GM18861 (cell line): Measurements from ENCODE around the gene IFRD2.
"Not testable (repeated sequence)": the region's sequence is repeated elsewhere in the genome, so short reads cannot be mapped to it uniquely, and the experiment has no call there.

Source experiments
- ATAC-seq: cut with Tn5 transposase; IDR thresholded peaks from one replicate; pipeline ENCODE4 v1.9.1; 2021; ENCODE audit not compliant: unreplicated experiment

The IFRD2 gene

DNA sequence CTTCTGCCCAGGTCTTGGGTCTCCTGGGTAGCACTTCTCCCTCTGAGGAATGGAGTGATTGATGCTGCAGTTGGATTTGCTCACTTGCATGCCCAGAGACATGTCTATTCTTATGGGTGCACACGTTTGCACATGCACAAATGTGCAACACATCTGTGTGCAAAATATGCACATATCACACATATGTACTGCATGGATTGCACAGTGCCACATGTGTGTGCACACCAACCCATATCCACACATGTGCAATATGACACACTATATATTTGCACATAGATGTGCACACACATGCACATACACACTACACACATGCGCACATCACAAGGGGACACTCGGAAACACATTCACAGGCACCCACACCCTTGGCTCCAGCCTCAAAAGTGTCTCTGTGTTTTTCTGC, 24.0 kb downstream of the IFRD2 start:
- no peak for ATAC-seq

DNA sequence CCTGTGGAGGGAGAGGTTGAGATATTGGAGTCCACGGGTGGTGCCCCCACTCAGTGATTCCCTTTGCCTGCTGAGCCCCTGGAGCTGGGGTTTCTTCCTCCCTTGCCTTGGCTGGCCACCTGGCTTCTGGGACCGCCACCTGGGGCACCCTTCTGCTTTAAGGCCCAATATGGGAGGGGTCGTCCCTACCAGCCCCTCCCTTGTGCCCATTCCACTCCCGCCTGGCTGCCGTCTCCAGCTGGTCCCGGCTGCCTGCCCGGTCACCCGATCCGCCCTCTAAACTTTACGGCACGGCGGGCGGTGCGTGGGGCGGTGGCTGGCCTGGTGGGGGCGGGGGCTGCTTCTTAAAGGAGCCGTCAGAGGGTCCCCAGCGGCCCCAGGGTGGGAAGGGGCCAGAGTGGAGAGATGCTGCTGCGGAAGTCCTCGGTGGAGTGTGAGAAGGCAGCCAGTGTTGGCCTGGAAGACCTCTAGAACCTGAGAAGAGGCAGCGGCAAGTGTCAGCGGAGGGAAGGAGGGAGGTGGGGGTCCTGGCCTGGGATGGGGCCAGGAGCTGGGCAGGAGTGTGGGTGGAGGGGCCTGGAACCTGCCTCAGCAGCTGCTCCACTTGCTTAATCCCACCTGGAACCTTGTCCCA, 24.8 kb downstream of the IFRD2 start:
- ATAC-seq: no peak

- ATAC-seq: no peak
Measured at GRCh38 chr3:50266836-50267235, 25.4 kb downstream of the IFRD2 start.

DNA sequence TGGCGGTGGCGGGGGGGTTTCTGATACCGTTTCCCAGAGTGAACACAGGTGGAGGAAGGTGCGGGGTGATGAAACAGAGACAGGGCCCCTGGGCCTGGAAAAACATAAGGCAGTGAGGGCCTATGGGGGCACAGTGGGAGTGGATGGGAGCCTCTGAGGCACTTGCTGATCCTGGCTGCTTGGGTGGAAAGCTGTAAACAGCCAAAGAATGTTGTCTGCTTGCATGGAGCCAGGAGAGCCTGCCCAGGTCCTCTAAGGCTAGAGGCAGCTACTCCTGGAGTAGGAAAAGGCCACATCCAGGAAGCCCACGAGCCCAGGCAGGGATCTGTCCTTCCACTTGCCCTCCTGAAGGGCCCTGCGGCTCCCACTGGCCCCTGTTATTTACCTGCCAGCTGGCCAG, 26.2 kb downstream of the IFRD2 start:
- no peak for ATAC-seq

DNA sequence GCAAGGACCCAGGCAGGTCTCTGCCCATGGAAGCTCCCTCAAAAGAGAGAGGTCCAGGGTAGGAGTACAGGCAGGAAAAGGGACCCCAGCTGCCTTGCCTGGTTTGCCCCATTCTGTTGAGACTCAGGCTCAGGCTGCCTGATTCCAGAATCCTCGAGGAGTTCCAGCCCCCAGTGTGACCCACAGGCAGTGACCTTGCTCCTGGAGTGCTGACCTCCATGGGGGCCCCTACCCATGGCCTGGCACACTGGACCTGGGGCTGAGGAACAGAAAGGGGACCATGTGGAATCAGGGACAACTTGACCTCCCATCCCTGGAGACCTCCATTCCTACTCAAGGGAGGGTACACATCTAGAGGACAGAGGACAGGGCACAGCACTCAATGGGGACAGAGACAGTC, 26.7 kb downstream of the IFRD2 start:
- no peak for ATAC-seq

DNA sequence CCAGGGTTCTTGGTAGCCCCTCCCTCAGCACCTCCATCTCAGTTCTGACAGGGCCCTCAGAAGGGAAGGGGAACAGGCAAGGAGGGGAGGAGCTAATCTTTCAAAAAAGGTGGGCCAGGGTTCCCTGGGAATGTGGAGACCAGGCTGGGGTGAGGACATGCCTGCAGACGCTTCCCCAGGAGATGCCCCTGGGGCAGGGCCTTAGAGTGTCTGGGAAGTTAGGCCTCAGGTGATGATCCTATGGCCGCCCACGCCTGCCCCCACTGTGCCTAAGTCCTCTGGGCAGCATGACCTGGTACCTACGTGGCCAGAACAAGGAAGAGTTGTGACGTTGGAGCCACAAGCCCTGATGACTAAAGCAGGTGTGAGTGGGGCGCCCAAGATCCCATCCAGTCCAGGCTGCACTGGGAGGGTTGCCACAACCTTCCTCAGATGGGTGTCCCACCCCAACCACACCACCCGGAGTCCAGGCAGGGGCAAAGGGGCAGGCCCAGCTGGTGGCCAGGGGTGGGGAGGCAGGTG, 27.2 kb downstream of the IFRD2 start:
- ATAC-seq: no peak

DNA sequence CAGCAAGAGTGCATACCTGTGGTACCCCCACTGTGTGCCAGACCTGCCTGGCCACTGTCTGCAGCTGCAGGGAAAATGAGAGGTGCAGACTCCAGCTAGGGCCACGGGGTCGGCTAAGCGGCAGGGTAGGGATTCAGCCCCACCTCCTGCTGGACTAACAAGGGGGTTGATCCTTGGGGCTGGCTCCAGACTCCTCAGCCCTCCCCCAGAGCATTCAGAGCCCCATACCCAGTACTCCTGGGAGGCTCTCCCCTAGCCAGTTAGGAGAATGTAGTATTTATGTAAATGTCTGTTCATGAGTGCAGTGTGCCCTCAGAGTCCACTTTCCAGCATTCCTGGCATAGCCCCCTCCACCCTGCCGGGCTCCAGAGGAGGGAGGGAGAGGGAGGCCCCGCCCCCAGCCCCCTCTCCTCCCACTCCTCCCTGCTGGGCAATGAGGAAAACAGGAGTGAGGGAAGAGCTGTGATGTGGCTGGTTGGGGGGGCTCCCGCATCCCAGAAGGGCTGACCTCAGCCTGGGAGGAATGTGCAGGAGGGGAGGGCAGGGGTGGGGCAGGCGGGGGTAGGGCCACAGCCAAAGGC, 27.8 kb downstream of the IFRD2 start:
- no peak for ATAC-seq

- ATAC-seq: no peak
Measured at GRCh38 chr3:50263478-50264382, 28.5 kb downstream of the IFRD2 start.

GRCh38 chr3:50262778-50263177, 29.5 kb downstream of the IFRD2 start:
- ATAC-seq: no peak

GRCh38 chr3:50262200-50262599, 30.0 kb downstream of the IFRD2 start:
- not testable (repeated sequence) for ATAC-seq

DNA sequence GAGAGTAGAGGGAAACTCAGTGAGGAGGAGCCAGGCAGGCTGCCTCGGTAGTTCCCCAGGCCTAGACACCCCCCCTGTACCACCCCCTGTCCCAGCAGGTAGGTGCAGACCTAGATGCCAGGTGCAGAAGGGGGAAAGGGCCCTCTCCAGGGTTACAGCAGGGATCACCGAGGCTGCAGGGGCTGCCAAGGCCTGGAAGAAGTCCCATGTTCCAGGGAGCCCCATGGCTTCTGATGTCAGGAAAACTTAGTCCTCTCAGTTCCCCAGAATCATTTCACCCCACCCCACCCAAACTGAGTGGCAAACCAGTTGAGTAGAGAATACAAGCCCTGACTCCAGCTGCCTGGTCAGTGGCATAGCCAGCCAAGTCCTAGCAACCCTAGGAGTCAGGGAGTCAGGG, 30.7 kb downstream of the IFRD2 start:
- no peak for ATAC-seq

- ATAC-seq: no peak
Measured at GRCh38 chr3:50260942-50261441, 31.2 kb downstream of the IFRD2 start.

DNA sequence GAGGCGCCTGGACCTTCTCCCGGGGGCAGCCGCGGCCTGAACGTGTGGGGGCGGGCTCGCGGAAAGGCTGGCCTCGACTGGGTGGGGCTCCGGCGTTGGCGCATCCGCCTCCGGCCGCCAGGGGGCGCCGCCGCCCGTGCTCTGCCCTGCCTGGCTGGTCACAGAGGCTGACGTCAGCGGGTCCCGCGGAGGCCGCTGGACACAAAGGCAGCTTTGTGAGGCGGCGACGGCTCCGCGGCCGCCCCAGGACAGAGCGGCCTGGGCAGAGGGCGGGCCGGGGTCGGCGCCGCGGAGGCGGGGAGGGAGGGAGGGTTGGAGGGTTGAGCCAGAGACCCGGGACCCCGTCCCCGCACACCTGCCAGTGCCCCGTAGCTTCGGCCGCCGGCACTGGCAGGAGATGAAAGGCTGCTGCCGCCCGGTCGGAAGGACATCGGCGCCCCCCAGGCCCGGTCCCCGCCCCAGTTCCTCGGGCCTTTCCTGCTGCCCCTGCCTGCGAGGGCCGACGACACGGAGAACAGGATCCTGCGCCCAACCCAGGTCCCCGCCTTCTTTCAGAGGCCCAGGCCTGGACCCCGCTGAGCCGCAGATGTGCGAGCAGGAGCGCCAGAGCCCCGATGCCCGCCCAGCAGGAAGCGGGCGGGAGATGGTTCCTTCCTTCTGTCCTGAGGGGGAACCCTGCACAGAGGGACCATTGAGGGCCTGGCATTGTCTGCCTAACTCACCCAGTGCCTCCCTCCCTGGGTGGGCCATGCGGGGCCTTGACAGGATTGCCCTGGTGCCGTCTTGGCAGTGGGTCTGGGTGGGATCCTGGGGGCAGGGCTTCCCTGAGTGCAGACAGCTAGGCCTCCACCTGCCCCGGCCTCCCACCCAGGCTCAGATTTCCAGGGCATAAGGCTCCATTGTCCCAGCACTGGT, 31.9 kb downstream of the IFRD2 start:
- peak; percentile 82 for ATAC-seq

- ATAC-seq: peak; percentile 10
Measured at GRCh38 chr3:50259432-50260026, 32.7 kb downstream of the IFRD2 start.

- no peak for ATAC-seq
Measured at GRCh38 chr3:50258979-50259378, 33.2 kb downstream of the IFRD2 start.

- no peak for ATAC-seq
Measured at GRCh38 chr3:50258029-50258680, 34.1 kb downstream of the IFRD2 start.

DNA sequence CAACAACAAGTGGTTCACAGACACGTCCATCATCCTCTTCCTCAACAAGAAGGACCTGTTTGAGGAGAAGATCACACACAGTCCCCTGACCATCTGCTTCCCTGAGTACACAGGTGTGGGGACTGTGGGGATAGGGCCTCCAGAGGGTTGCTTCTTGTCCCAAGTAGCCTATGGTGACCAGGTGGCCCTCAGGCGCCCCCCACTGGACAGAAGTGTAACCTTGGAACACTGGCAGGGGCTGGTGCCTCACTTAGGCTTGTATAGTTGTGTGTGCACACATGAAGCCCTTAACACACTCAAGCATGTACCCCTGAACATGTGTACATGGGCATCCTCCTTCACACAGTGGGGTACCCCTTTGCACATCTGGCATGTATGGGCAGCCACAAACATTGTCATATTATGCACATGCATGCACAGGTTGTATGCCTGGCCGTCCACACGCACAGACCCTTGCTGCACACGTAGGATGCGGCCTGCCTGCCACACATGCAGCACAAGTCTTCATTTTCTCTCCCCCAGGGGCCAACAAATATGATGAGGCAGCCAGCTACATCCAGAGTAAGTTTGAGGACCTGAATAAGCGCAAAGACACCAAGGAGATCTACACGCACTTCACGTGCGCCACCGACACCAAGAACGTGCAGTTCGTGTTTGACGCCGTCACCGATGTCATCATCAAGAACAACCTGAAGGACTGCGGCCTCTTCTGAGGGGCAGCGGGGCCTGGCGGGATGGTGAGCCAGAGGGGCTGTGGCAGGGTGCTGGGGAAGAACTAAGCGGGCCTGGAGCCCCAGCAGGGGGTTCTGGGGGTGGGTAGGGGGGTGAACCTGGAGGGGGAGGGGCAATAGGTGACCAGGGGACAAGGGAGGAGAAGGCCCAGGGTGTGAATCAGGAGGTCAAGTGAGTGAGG, 35.0 kb downstream of the IFRD2 start:
- no peak for ATAC-seq

DNA sequence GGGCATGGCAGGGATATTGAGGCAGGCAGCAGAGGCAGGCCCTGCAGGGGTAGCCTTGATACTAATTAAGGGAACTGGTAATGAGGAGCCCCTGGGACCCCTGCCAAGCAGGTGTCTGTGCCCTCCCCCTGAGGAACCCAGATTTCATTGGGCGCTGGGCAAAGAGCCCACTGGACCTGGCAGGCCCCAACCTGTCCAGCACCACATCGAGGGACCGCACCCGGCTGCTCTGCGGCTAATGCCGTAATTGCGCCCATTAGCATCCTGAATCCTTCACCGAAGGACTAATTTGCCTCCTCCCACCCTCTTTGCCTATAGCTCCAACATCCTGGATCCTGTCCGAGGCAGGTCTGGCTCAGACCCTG, 37.0 kb downstream of the IFRD2 start:
- ATAC-seq: no peak
